OCI-LY1 (cell line): Measurements from ENCODE around the gene DLX1.

ENCODE experiments used
- CTCF ChIP-seq: fragments of 200-600 bp; sonication (generic), shearing (Covaris generic); IDR thresholded peaks from 2 replicates; pipeline ENCODE4 v1.5.1; 2017; ENCODE audit warnings: mild to moderate bottlenecking, antibody characterized with exemption, low read length, moderate library complexity, mixed read lengths
- EZH2 ChIP-seq: fragments of 200-600 bp; sonication (generic), shearing (Covaris generic); IDR thresholded peaks from 2 replicates; pipeline ENCODE4 v1.8.0; 2017; ENCODE audit warnings: borderline replicate concordance, mixed run types, mild to moderate bottlenecking, antibody characterized with exemption, low read length, moderate library complexity, mixed read lengths

- TF ChIP-seq CTCF, result no peak
- no peak for TF ChIP-seq EZH2
These were observed 14.3 kb downstream of the DLX1 start for GRCh38 chr2:172099472-172100079.
